ENCODE results near the gene SPEM1.

DNA sequence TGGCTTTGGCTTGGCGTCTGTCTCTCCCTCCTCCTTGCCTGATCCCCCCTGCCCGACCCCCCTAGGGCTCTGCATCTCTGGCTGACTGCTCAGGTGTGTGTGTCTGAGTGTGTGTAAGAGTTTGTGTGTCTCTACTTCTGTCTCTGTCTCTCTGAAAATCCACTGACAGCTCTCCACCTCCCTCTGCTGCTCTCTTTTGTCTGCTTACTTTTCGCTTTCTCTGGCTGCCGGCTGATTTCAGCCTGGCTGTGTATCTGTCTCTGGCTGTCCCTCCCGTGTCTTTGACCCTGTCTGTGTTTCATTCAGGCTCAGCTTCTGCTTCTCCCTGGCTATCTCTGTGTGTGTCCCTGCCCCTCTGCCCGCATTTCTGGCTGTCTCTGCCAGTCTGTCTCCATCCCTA is 3.8 kb upstream of the SPEM1 start:
- TF ChIP-seq EZH2phosphoT487 (IDR thresholded peaks at IDR 0.05; ENCODE audit: low read depth, severe bottlenecking, unreplicated experiment), result no peak
- TF ChIP-seq, protein P1, sequence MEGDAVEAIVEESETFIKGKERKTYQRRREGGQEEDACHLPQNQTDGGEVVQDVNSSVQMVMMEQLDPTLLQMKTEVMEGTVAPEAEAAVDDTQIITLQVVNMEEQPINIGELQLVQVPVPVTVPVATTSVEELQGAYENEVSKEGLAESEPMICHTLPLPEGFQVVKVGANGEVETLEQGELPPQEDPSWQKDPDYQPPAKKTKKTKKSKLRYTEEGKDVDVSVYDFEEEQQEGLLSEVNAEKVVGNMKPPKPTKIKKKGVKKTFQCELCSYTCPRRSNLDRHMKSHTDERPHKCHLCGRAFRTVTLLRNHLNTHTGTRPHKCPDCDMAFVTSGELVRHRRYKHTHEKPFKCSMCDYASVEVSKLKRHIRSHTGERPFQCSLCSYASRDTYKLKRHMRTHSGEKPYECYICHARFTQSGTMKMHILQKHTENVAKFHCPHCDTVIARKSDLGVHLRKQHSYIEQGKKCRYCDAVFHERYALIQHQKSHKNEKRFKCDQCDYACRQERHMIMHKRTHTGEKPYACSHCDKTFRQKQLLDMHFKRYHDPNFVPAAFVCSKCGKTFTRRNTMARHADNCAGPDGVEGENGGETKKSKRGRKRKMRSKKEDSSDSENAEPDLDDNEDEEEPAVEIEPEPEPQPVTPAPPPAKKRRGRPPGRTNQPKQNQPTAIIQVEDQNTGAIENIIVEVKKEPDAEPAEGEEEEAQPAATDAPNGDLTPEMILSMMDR (IDR thresholded peaks at IDR 0.05; ENCODE audit: poor library complexity), result no peak
